ENCODE measurements around the gene RAB41.

The RAB41 gene

GRCh38 chrX:70324326-70324725 is 42.4 kb downstream of the RAB41 start:
- TF ChIP-seq CTCF (IDR thresholded peaks at IDR 0.05; ENCODE audit: borderline replicate concordance, insufficient read depth, low read depth, low read length): no peak
- H3K4me3 ChIP-seq (ENCODE audit: low read depth, low read length): no peak overlapping the region

- no peak for TF ChIP-seq CTCF (IDR thresholded peaks at IDR 0.05; ENCODE audit: borderline replicate concordance, insufficient read depth, low read depth, low read length)
- H3K4me3 ChIP-seq (ENCODE audit: low read depth, low read length): no peak overlapping the region
Measured at GRCh38 chrX:70331161-70331560, 49.2 kb downstream of the RAB41 start.

- no peak for TF ChIP-seq CTCF (IDR thresholded peaks at IDR 0.05; ENCODE audit: borderline replicate concordance, insufficient read depth, low read depth, low read length)
- H3K4me3 ChIP-seq (ENCODE audit: low read depth, low read length): no peak overlapping the region
Measured at GRCh38 chrX:70332600-70332999, 50.6 kb downstream of the RAB41 start.
